ENCODE measurements around the gene SECTM1.
A peak's percentile ranks its signal among the peaks of the same experiment; 100 is the strongest.
"Not testable (repeated sequence)": the region's sequence is repeated elsewhere in the genome, so short reads cannot be mapped to it uniquely, and the experiment has no call there.

The SECTM1 gene

GRCh38 chr17:82333279-82334171 lies at the start of gene SECTM1:
Gene SECTM1, minus strand, starts transcription at chr17:82333766. Its CDS starts 6,526 bp downstream, at chr17:82327240.
- H3K4me2 ChIP-seq (ENCODE audit: low read length) = peak within 1 kb of the TSS; percentile 61
- H3K27me3 ChIP-seq (ENCODE audit: control insufficient read depth, low read length) = peaks cover 75% of the 10 kb centered on the region
- no peak for TF ChIP-seq CTCF (IDR thresholded peaks at IDR 0.05; ENCODE audit: low read depth, low read length, poor library complexity, severe bottlenecking)
- TF ChIP-seq EZH2phosphoT487 (IDR thresholded peaks at IDR 0.05; ENCODE audit: borderline replicate concordance, low read length) = no peak
- no peaks in the 10 kb centered on the region for H3K9me3 ChIP-seq (ENCODE audit: control insufficient read depth, insufficient read depth, low read length)
- peaks cover 28% of the 10 kb centered on the region for H3K4me1 ChIP-seq (ENCODE audit: control insufficient read depth, low read length)
- no peaks in the 10 kb centered on the region for H3K9me2 ChIP-seq (replicated peaks; ENCODE audit: control insufficient read depth, low read length)
- peaks cover 4% of the 10 kb centered on the region for H3F3A ChIP-seq (ENCODE audit: control insufficient read depth, insufficient read depth)
- H3K36me3 ChIP-seq (ENCODE audit: control insufficient read depth, low read length) = no peaks in the 10 kb centered on the region
- H3K27ac ChIP-seq (ENCODE audit: low read depth, low read length) = no peak within 1 kb of the TSS
- H3K79me2 ChIP-seq (ENCODE audit: control insufficient read depth, low read length) = no peaks in the 10 kb centered on the region
- no peaks in the 10 kb centered on the region for H4K20me1 ChIP-seq (ENCODE audit: control insufficient read depth, insufficient read depth, low read depth, low read length)
- H3K4me3 ChIP-seq (ENCODE audit: low read length) = peak within 1 kb of the TSS; percentile 49

GRCh38 chr17:82382933-82383255 lies 49.3 kb upstream of the SECTM1 start:
- Histone ChIP-seq H3K4me1 (ENCODE audit: control insufficient read depth, low read length) (no peaks in the 10 kb centered on the region), H3K9me2 (replicated peaks; ENCODE audit: control insufficient read depth, low read length) (no peaks in the 10 kb centered on the region), H3K36me3 (ENCODE audit: control insufficient read depth, low read length) (no peaks in the 10 kb centered on the region), H3K27me3 (ENCODE audit: control insufficient read depth, low read length) (no peaks in the 10 kb centered on the region), H3K27ac (ENCODE audit: low read depth, low read length) (no peak overlapping the region), H3K4me3 (ENCODE audit: low read length) (no peak overlapping the region), H3K79me2 (ENCODE audit: control insufficient read depth, low read length) (no peaks in the 10 kb centered on the region), H3K4me2 (ENCODE audit: low read length) (no peak overlapping the region), H3K9me3 (ENCODE audit: control insufficient read depth, insufficient read depth, low read length) (no peaks in the 10 kb centered on the region), H4K20me1 (ENCODE audit: control insufficient read depth, insufficient read depth, low read depth, low read length) (no peaks in the 10 kb centered on the region), H3F3A (ENCODE audit: control insufficient read depth, insufficient read depth) (no peaks in the 10 kb centered on the region)
- no peak for TF ChIP-seq EZH2phosphoT487 (IDR thresholded peaks at IDR 0.05; ENCODE audit: borderline replicate concordance, low read length)
- no peak for TF ChIP-seq CTCF (IDR thresholded peaks at IDR 0.05; ENCODE audit: low read depth, low read length, poor library complexity, severe bottlenecking)

- not testable (repeated sequence) for H4K20me1 ChIP-seq (ENCODE audit: control insufficient read depth, insufficient read depth, low read depth, low read length); H3K4me3 ChIP-seq (ENCODE audit: low read length); H3K27me3 ChIP-seq (ENCODE audit: control insufficient read depth, low read length); H3K9me2 ChIP-seq (replicated peaks; ENCODE audit: control insufficient read depth, low read length); H3F3A ChIP-seq (ENCODE audit: control insufficient read depth, insufficient read depth); H3K9me3 ChIP-seq (ENCODE audit: control insufficient read depth, insufficient read depth, low read length); H3K79me2 ChIP-seq (ENCODE audit: control insufficient read depth, low read length); H3K36me3 ChIP-seq (ENCODE audit: control insufficient read depth, low read length); H3K4me2 ChIP-seq (ENCODE audit: low read length); H3K27ac ChIP-seq (ENCODE audit: low read depth, low read length); H3K4me1 ChIP-seq (ENCODE audit: control insufficient read depth, low read length)
Measured at GRCh38 chr17:82382220-82382932, 48.8 kb upstream of the SECTM1 start.

- not testable (repeated sequence) for H4K20me1 ChIP-seq (ENCODE audit: control insufficient read depth, insufficient read depth, low read depth, low read length); H3K27ac ChIP-seq (ENCODE audit: low read depth, low read length); H3K9me2 ChIP-seq (replicated peaks; ENCODE audit: control insufficient read depth, low read length); H3K36me3 ChIP-seq (ENCODE audit: control insufficient read depth, low read length); H3K27me3 ChIP-seq (ENCODE audit: control insufficient read depth, low read length); H3K9me3 ChIP-seq (ENCODE audit: control insufficient read depth, insufficient read depth, low read length); H3K79me2 ChIP-seq (ENCODE audit: control insufficient read depth, low read length); H3K4me3 ChIP-seq (ENCODE audit: low read length); H3K4me1 ChIP-seq (ENCODE audit: control insufficient read depth, low read length); H3K4me2 ChIP-seq (ENCODE audit: low read length); H3F3A ChIP-seq (ENCODE audit: control insufficient read depth, insufficient read depth)
Measured at GRCh38 chr17:82381703-82382009, 48.1 kb upstream of the SECTM1 start.

All from DOHH2 (cell line).